Gastroesophageal sphincter (tissue), 4 donors: ENCODE measurements around the gene SLU7. TPM values are rescaled to one million over a fixed set of nuclear protein-coding genes. Genes with fewer than 3 reads are reported as not detected.

ENCODE experiments used
- ATAC-seq: fragments of 150-250 bp; one replicate; pipeline ENCODE4 v1.9.1; 2016; ENCODE audit warnings: mild to moderate bottlenecking, moderate library complexity
- H3K27ac ChIP-seq, 4 donors: fragments of 200-600 bp; sonication (generic) in 3 of 4; 1 replicate in 3 of 4; 2 replicates in 1 of 4; pipeline ENCODE4 v1.5.1; 2016 to 2019
- H3K27me3 ChIP-seq: fragments of 200-600 bp; sonication (generic); one replicate; pipeline ENCODE4 v1.5.1; 2019
- H3K36me3 ChIP-seq, 2 donors: fragments of 200-600 bp; sonication (generic); one replicate each; pipeline ENCODE4 v1.5.1; 2019; ENCODE audit warnings: control low read depth in 1 of 2
- H3K4me1 ChIP-seq, 3 donors: fragments of 200-600 bp; sonication (generic); 1 replicate in 2 of 3; 2 replicates in 1 of 3; pipeline ENCODE4 v1.5.1; 2016 to 2019; ENCODE audit warnings: control low read depth in 2 of 3
- H3K4me3 ChIP-seq, 2 donors: fragments of 200-600 bp; sonication (generic); one replicate each; pipeline ENCODE4 v1.5.1; 2019; ENCODE audit warnings: mild to moderate bottlenecking in 1 of 2, moderate library complexity in 1 of 2
- H3K9me3 ChIP-seq, 3 donors: fragments of 200-600 bp; sonication (generic); one replicate each; pipeline ENCODE4 v1.5.1; 2017 to 2019; ENCODE audit warnings: control low read depth in 2 of 3
- EP300 ChIP-seq: sonication (generic); formaldehyde crosslinking; IDR thresholded peaks from one replicate; pipeline ENCODE4 v1.6.1; 2017; ENCODE audit warnings: antibody characterized with exemption, mild to moderate bottlenecking
- POLR2A ChIP-seq, 2 donors: fragments of 450-650 bp; IDR thresholded peaks; one replicate each; pipeline ENCODE4 v1.6.1; 2017; ENCODE audit warnings: antibody characterized with exemption in 2 of 2, mild to moderate bottlenecking in 2 of 2, moderate library complexity in 1 of 2
- POLR2AphosphoS5 ChIP-seq: sonication (generic); formaldehyde crosslinking; IDR thresholded peaks from one replicate; pipeline ENCODE4 v1.6.1; 2017; ENCODE audit warnings: antibody characterized with exemption
- WGBS, 2 donors: methylation state at CpG; one replicate each; pipeline ENCODE4 v1.1.5; 2018; ENCODE audit warnings: low coverage in 1 of 2; 5-methylcytosine and 5-hydroxymethylcytosine counted together
- total RNA-seq, 4 donors: library from RNA; depleted of rRNA; stranded (reverse); fragments of >200 nt; gene quantifications; one replicate each; pipeline ENCODE4 v1.1.0, GENCODE V29; 2016
- TF ChIP-seq, protein P1 (sequence below), 4 experiments: fragments of 200-600 bp in 2 of 4; fragments of 450-650 bp in 2 of 4; sonication (generic) in 1 of 4; IDR thresholded peaks; one replicate each; pipeline ENCODE4 v1.5.1; 2017 to 2019; ENCODE audit warnings: antibody characterized with exemption in 4 of 4, mild to moderate bottlenecking in 2 of 4, moderate library complexity in 2 of 4

The SLU7 gene
- total RNA-seq, 4 donors from 2014 or later: 52.6 to 133 (median 88.3) TPM

DNA sequence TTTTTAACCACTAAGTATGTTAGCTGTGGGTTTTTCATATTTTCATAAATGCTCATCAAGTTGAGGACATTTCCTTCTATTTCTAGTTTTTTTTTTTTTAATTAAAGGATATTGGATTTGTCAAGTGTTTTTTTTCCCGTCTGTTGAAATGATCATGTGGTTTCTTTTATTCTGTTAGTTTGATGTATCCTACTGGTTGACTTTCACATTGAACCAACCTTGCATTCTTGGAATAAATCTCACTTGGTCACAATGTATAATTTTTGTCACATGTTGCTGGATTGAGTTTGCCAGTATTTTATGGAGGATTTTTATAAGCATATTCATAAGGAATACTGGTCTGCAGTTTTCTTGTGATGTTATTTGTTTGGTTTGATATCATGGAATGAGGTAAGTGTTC lies 31.4 kb downstream of the SLU7 start:
- H3K4me1 ChIP-seq: peaks cover 0 to 8% (median 0%) of the 10 kb centered on the region in 3 donors
- no peak overlapping the region for H3K4me3 ChIP-seq
- H3K27ac ChIP-seq: no peak overlapping the region
- no peaks in the 10 kb centered on the region for H3K36me3 ChIP-seq
- no peaks in the 10 kb centered on the region for H3K27me3 ChIP-seq
- H3K9me3 ChIP-seq: peaks cover 0 to 18% (median 0%) of the 10 kb centered on the region in 3 donors
- no peak for TF ChIP-seq POLR2A (IDR thresholded peaks at IDR 0.05)
- TF ChIP-seq, protein P1, sequence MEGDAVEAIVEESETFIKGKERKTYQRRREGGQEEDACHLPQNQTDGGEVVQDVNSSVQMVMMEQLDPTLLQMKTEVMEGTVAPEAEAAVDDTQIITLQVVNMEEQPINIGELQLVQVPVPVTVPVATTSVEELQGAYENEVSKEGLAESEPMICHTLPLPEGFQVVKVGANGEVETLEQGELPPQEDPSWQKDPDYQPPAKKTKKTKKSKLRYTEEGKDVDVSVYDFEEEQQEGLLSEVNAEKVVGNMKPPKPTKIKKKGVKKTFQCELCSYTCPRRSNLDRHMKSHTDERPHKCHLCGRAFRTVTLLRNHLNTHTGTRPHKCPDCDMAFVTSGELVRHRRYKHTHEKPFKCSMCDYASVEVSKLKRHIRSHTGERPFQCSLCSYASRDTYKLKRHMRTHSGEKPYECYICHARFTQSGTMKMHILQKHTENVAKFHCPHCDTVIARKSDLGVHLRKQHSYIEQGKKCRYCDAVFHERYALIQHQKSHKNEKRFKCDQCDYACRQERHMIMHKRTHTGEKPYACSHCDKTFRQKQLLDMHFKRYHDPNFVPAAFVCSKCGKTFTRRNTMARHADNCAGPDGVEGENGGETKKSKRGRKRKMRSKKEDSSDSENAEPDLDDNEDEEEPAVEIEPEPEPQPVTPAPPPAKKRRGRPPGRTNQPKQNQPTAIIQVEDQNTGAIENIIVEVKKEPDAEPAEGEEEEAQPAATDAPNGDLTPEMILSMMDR (IDR thresholded peaks at IDR 0.05): no peak
- no peak for TF ChIP-seq POLR2AphosphoS5
- no peak for TF ChIP-seq EP300
- no peak for ATAC-seq
- WGBS, 2 donors: 92 to 100% methylated on average over 1 of the region's 1 CpG

DNA sequence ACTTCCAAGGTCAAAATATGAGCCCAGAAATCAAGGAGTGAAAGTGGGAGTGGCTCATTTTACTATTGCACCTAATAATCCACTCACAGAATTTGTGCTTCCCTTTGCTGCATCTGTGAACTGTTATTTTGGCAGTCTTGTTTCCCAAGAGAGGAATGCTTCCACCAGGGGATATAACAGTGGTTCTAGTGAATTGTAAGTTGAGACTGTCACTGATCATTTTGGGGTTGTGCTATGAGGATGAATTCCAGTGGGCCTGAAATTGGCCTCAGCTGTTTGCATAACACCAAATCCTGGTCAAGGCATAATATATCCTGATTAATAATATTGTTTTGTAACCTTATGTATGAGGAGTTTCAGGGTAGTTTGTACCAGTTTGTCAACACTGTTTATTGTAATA lies 33.4 kb downstream of the SLU7 start:
- no peaks in the 10 kb centered on the region for H3K27me3 ChIP-seq
- H3K4me3 ChIP-seq: no peak overlapping the region
- no peak for ATAC-seq
- no peak overlapping the region for H3K27ac ChIP-seq
- H3K9me3 ChIP-seq: peaks cover 0 to 18% (median 0%) of the 10 kb centered on the region in 3 donors
- TF ChIP-seq POLR2A (IDR thresholded peaks at IDR 0.05) (no peak), POLR2AphosphoS5 (no peak), EP300 (no peak)
- TF ChIP-seq, protein P1 (IDR thresholded peaks at IDR 0.05): no peak
- no peaks in the 10 kb centered on the region for H3K36me3 ChIP-seq
- H3K4me1 ChIP-seq: no peaks in the 10 kb centered on the region

DNA sequence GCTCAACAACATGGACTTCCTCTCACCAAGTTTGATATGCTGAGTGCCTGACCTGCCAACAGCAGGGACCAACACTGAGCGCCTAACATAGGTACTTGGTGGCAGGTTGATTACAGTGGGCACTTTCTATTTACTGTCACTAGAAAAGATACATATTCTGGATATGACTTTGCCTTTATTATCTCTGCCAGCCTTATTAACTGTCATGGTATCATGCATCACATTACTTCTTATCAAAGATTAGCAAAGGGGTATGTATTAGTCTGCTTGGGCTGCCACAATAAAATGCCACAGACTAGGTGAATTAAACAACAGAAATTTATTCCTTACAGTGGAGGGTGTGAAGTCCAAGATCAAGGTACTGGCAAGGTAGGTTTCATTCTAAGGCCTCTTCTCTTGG lies 34.2 kb downstream of the SLU7 start:
- WGBS, 2 donors: 100% methylated on average over 1 of the region's 1 CpG
- TF ChIP-seq POLR2AphosphoS5 (no peak), POLR2A (IDR thresholded peaks at IDR 0.05) (no peak), EP300 (no peak)
- TF ChIP-seq, protein P1 (IDR thresholded peaks at IDR 0.05): no peak
- ATAC-seq: no peak

DNA sequence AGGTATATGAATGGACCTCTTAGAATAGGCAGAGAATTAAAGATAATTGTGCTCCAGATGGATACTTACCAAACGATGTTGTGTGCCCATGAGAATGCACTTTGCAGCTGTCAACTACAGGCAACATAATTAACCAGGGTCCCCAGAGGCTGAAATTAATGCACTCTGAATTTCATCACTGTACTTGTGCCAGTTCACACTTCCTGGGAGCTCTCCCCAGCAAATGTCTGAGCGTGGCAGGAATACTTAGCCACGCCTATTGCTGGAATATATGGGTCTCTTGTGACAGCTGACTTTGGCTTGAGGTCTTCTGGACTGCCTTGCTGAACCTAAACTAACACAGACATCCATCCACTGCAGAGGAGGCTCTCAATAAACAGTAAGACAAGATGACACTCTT lies 36.5 kb downstream of the SLU7 start:
- no peak for ATAC-seq
- peaks cover 0 to 10% (median 0%) of the 10 kb centered on the region in 3 donors for H3K9me3 ChIP-seq
- H3K36me3 ChIP-seq: no peaks in the 10 kb centered on the region
- H3K4me3 ChIP-seq: no peak overlapping the region
- TF ChIP-seq, protein P1 (IDR thresholded peaks at IDR 0.05): no peak
- TF ChIP-seq POLR2AphosphoS5: no peak
- no peak for TF ChIP-seq EP300
- TF ChIP-seq POLR2A (IDR thresholded peaks at IDR 0.05): no peak
- H3K4me1 ChIP-seq: peaks cover 0 to 10% (median 0%) of the 10 kb centered on the region in 3 donors
- no peak overlapping the region for H3K27ac ChIP-seq
- H3K27me3 ChIP-seq: no peaks in the 10 kb centered on the region
- WGBS, 2 donors: 36 to 88% methylated on average over 3 of the region's 3 CpGs

More for the DNA sequence above, 34.2 kb downstream of the SLU7 start:
- H3K4me3 ChIP-seq: no peak overlapping the region
- no peaks in the 10 kb centered on the region for H3K27me3 ChIP-seq
- no peak overlapping the region for H3K27ac ChIP-seq
- H3K4me1 ChIP-seq: no peaks in the 10 kb centered on the region
- H3K36me3 ChIP-seq: no peaks in the 10 kb centered on the region
- peaks cover 0 to 18% (median 0%) of the 10 kb centered on the region in 3 donors for H3K9me3 ChIP-seq

DNA sequence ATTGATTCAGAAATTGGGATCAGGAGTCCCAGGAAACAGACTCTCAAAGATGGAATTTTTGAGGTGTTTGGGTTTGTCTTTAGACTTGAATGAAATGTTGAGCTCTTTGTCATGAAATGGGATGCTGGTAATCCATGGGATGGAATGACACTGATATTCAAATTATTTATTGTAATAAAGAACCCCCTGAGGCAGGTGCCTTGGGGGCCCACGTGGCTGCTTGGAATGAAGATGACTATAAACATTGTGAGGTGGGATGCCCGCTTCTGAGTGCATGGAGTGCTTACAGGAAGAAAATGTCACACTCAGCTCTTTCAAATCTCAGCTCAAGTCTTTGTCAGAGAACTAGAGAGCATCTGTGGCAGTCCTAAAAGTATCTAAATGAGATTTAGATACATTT lies 38.8 kb downstream of the SLU7 start:
- ATAC-seq: no peak
- 83 to 95% methylated on average over 2 of the region's 2 CpGs for WGBS, 2 donors
- Histone ChIP-seq H3K4me3 (no peak overlapping the region), H3K4me1 (peaks cover 0 to 10% (median 0%) of the 10 kb centered on the region in 3 donors), H3K27ac (no peak overlapping the region), H3K9me3 (no peaks in the 10 kb centered on the region), H3K27me3 (no peaks in the 10 kb centered on the region), H3K36me3 (no peaks in the 10 kb centered on the region)
- TF ChIP-seq EP300 (no peak), POLR2AphosphoS5 (no peak), POLR2A (IDR thresholded peaks at IDR 0.05) (no peak)
- TF ChIP-seq, protein P1 (IDR thresholded peaks at IDR 0.05): no peak
